ENCODE data around the gene BRIX1. TPM values are rescaled to one million over a fixed set of nuclear protein-coding genes. Genes with fewer than 3 reads are reported as not detected.

Gene BRIX1
- total and polyA plus RNA-seq, 9 of the 15 experiments (the other 6 are each of a cell fraction or from before 2014, with no cell fraction given): 115 to 193 (median 159) TPM

GRCh38 chr5:34876275-34876674, 39.2 kb upstream of the BRIX1 start (continued):
- no peak for TF ChIP-seq IRF1 (CRISPR knock-in tag; IDR thresholded peaks at IDR 0.05; ENCODE audit: borderline replicate concordance)
- no peak for TF ChIP-seq PTBP1 (IDR thresholded peaks at IDR 0.05; ENCODE audit: low read depth, low read length)

GRCh38 chr5:34881246-34881645, 34.3 kb upstream of the BRIX1 start:
- in situ Hi-C loops (cut with MboI): no loop called here

More at GRCh38 chr5:34881246-34881645, 34.3 kb upstream of the BRIX1 start:
- BruUV-seq (replicated peaks): no TSS peak
- intact Hi-C loops (cut with micrococcal nuclease): no loop called here
- Histone ChIP-seq H2AFZ (ENCODE audit: low read depth, low read length) (no peak overlapping the region), H4K20me1 (replicated peaks; ENCODE audit: control insufficient read depth, insufficient read depth, low read length) (no peaks in the 10 kb centered on the region), H3K4me2 (ENCODE audit: insufficient read depth, low read length) (no peak overlapping the region), H3K4me3 (no peak overlapping the region), H3K27me3 (ENCODE audit: control insufficient read depth in 2 of 2, insufficient read depth in 2 of 2, low read length in 2 of 2) (no peaks in the 10 kb centered on the region), H3K4me1 (replicated peaks in 1 of 2; ENCODE audit: control insufficient read depth in 2 of 2, insufficient read depth in 2 of 2, low read length in 2 of 2) (0 out of 5 replicates have a peak, but pooled peaks cover 0 to 2% of the 10 kb centered on the region in 2 experiments), H3K9me3 (replicated peaks; ENCODE audit: control insufficient read depth, insufficient read depth, low read depth, low read length) (no peaks in the 10 kb centered on the region), H3K36me3 (ENCODE audit: control insufficient read depth, insufficient read depth, low read length) (no peaks in the 10 kb centered on the region), H3K9ac (ENCODE audit: insufficient read depth in 1 of 2, low read depth in 2 of 2, low read length in 2 of 2) (no peak overlapping the region), H3K79me2 (ENCODE audit: control insufficient read depth, insufficient read depth, low read length) (no peaks in the 10 kb centered on the region), H3K27ac (ENCODE audit: extremely low read depth, low read depth, low read length) (no peak overlapping the region), H3K9me1 (ENCODE audit: control insufficient read depth, insufficient read depth, low read length) (no peaks in the 10 kb centered on the region)
- POLR2A ChIA-PET: no interaction called here
- FAIRE-seq (no peak), DNase-seq (ENCODE audit: extremely low read depth in 1 of 4, low spot score in 3 of 4) (no peak), ATAC-seq (no peak)
- CTCF ChIA-PET (ENCODE audit: low intra/inter-chr PET ratio): interaction anchor here (0.7 kb wide), 1 partner anchor 225 kb away, joined by 3 read pairs; no protein-coding TSS in a partner anchor
- no peak for TF ChIP-seq ATF2 (CRISPR knock-in tag; IDR thresholded peaks at IDR 0.05)
- TF ChIP-seq CLOCK (CRISPR knock-in tag; IDR thresholded peaks at IDR 0.05; ENCODE audit: borderline replicate concordance): no peak
- TF ChIP-seq ZNF165 (CRISPR knock-in tag; IDR thresholded peaks at IDR 0.05; ENCODE audit: borderline replicate concordance): no peak
- no peak for TF ChIP-seq PREB (CRISPR knock-in tag; IDR thresholded peaks at IDR 0.05)
- no peak for TF ChIP-seq CBX3 (IDR thresholded peaks at IDR 0.05; ENCODE audit: borderline replicate concordance in 1 of 2, low read length in 2 of 2)
- TF ChIP-seq MYBL2 (IDR thresholded peaks at IDR 0.05; ENCODE audit: low read depth): no peak
- TF ChIP-seq MYBL2 (CRISPR knock-in tag; IDR thresholded peaks at IDR 0.05; ENCODE audit: borderline replicate concordance): no peak
- TF ChIP-seq ELF1 (tag; IDR thresholded peaks at IDR 0.05): no peak
- TF ChIP-seq CBX8 (IDR thresholded peaks at IDR 0.05; ENCODE audit: borderline replicate concordance, extremely low read depth, low read depth, low read length, poor library complexity, severe bottlenecking): no peak
- TF ChIP-seq PTTG1 (tag; IDR thresholded peaks at IDR 0.05; ENCODE audit: low read depth): no peak
- no peak for TF ChIP-seq MEF2D (tag; conservative IDR thresholded peaks at IDR 0.05; ENCODE audit: low read depth)

Measured in K562 (cell line).